ENCODE data around the gene RHOT1. TPM values are rescaled to one million over a fixed set of nuclear protein-coding genes. Genes with fewer than 3 reads are reported as not detected.

RHOT1 gene
- total and polyA plus RNA-seq, 8 donors, result 11.6 to 26.7 (median 16.0) TPM

DNA sequence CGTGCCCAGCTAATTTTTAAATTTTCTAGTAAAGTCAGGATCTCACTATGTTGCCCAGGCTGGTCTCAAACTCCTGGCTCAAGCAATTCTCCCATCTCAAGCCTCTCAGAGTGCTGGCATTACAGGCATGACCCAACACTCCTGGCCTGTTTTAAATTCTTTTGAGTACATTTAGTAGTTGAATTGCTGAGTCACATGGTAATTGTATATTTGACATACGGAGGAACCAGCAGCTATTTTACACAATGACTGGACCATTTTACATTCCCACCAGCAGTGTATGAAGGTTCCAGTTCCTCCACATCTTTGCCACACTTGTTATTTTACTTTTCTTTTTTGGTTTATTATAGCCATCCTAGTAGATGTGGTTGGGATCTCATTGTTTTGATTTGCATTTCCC is 43.6 kb downstream of the RHOT1 start:
- Histone ChIP-seq H3K27me3 (no peaks in the 10 kb centered on the region), H3K9me3 (no peaks in the 10 kb centered on the region), H3K4me3 (no peak overlapping the region), H3K27ac (no peak overlapping the region), H3K4me1 (no peaks in the 10 kb centered on the region), H3K36me3 (peaks cover 0 to 12% (median 0%) of the 10 kb centered on the region in 3 donors)
- FAIRE-seq, result no peak
- TF ChIP-seq, protein P1, sequence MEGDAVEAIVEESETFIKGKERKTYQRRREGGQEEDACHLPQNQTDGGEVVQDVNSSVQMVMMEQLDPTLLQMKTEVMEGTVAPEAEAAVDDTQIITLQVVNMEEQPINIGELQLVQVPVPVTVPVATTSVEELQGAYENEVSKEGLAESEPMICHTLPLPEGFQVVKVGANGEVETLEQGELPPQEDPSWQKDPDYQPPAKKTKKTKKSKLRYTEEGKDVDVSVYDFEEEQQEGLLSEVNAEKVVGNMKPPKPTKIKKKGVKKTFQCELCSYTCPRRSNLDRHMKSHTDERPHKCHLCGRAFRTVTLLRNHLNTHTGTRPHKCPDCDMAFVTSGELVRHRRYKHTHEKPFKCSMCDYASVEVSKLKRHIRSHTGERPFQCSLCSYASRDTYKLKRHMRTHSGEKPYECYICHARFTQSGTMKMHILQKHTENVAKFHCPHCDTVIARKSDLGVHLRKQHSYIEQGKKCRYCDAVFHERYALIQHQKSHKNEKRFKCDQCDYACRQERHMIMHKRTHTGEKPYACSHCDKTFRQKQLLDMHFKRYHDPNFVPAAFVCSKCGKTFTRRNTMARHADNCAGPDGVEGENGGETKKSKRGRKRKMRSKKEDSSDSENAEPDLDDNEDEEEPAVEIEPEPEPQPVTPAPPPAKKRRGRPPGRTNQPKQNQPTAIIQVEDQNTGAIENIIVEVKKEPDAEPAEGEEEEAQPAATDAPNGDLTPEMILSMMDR (IDR thresholded peaks at IDR 0.05), result no peak
- DNase-seq, result no peak
- no peak for ATAC-seq
- 98 to 99% methylated on average over 2 of the region's 2 CpGs for WGBS, 2 donors
- intact Hi-C loops (cut with DNase I), result no loop called here

GRCh38 chr17:32187271-32187670 is 45.0 kb downstream of the RHOT1 start:
- Histone ChIP-seq H3K4me1 (no peaks in the 10 kb centered on the region), H3K27ac (no peak overlapping the region), H3K4me3 (no peak overlapping the region), H3K27me3 (no peaks in the 10 kb centered on the region), H3K9me3 (no peaks in the 10 kb centered on the region), H3K36me3 (peaks cover 0 to 12% (median 0%) of the 10 kb centered on the region in 3 donors)
- FAIRE-seq (no peak), ATAC-seq (no peak), DNase-seq (no peak)
- 96 to 98% methylated on average over 3 of the region's 3 CpGs for WGBS, 2 donors
- intact Hi-C loops (cut with DNase I), result no loop called here
- TF ChIP-seq, protein P1 (IDR thresholded peaks at IDR 0.05), result no peak

DNA sequence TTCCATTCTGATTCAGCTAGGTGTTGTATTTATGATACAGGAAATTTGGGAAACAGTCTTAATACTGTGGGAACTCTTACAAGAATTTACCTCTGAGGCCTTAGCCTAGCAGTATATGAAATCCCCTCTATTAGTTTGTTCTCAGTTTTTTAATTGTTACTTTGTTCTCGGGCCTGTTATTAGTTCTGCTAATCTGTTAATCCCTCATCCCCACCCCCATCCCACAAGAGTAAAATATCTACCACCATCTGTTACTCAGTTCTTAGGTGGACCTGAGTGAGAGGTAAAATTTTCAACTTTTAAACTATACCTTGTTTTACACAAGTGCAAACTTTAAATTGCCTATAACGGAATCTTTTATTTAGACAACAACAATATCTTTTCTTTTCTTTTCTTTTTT is 47.0 kb downstream of the RHOT1 start:
- WGBS, 2 donors, result 92 to 94% methylated on average over 2 of the region's 2 CpGs
- H3K36me3 ChIP-seq, result peaks cover 0 to 12% (median 4%) of the 10 kb centered on the region in 3 donors
- no peaks in the 10 kb centered on the region for H3K4me1 ChIP-seq
- ATAC-seq (no peak), FAIRE-seq (no peak), DNase-seq (no peak)
- TF ChIP-seq, protein P1 (IDR thresholded peaks at IDR 0.05), result no peak
- H3K4me3 ChIP-seq, result no peak overlapping the region
- no peaks in the 10 kb centered on the region for H3K9me3 ChIP-seq
- no peak overlapping the region for H3K27ac ChIP-seq
- H3K27me3 ChIP-seq, result no peaks in the 10 kb centered on the region
- intact Hi-C loops (cut with DNase I), result no loop called here

DNA sequence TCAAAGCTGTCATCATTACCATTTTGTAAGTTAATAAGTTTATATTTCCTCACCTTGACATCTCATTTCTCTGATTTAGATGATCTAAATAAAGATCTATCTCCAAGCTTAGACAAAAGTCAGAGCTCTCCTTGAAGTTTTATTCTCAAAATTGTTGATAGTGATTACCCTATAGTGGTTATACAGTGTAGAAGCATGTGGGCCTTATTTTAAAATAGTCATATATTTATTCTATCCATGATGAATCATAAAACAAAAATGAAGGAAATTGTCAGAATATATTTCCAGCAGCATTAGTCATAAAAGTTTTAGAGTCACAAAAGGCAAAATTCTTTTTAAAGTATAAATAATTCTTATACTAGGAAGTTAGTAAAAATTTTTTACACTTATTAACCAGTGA is 49.0 kb downstream of the RHOT1 start:
- no peaks in the 10 kb centered on the region for H3K9me3 ChIP-seq
- no peaks in the 10 kb centered on the region for H3K4me1 ChIP-seq
- no peak overlapping the region for H3K4me3 ChIP-seq
- TF ChIP-seq, protein P1 (IDR thresholded peaks at IDR 0.05), result no peak
- FAIRE-seq (no peak), ATAC-seq (no peak), DNase-seq (no peak)
- H3K27ac ChIP-seq, result no peak overlapping the region
- intact Hi-C loops (cut with DNase I), result no loop called here
- H3K27me3 ChIP-seq, result no peaks in the 10 kb centered on the region
- peaks cover 0 to 4% (median 4%) of the 10 kb centered on the region in 3 donors for H3K36me3 ChIP-seq

DNA sequence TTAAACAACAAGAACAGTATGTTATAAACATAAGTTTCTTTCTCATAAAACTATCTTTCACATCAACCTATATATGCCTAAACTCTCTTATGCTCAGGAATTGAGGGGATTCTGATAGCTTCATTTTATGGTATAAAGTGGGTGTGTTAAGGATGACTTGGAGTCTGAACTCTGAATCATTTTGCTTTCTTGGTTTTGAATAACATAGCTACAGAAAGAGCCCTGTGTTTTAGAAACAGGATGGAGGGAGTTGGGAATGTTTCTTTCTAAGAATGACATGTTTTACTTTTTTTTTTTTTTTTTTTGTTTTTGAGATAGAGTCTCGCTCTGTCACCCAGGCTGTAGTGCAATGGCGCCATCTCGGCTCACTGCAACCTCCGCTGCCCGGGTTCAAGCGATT is 50.1 kb downstream of the RHOT1 start:
- Histone ChIP-seq H3K27me3 (no peaks in the 10 kb centered on the region), H3K27ac (no peak overlapping the region), H3K9me3 (no peaks in the 10 kb centered on the region), H3K4me1 (no peaks in the 10 kb centered on the region), H3K36me3 (peaks cover 0 to 4% (median 1%) of the 10 kb centered on the region in 3 donors), H3K4me3 (no peak overlapping the region)
- FAIRE-seq (no peak), ATAC-seq (no peak), DNase-seq (no peak)
- TF ChIP-seq, protein P1 (IDR thresholded peaks at IDR 0.05), result no peak
- intact Hi-C loops (cut with DNase I), result no loop called here
- 97% methylated on average over 6 of the region's 6 CpGs for WGBS, 2 donors

Data from pancreas (tissue), 10 donors.